HG03469 (cell line): Measurements from ENCODE around the gene SPINT1.

Experiments used
- ATAC-seq: cut with Tn5 transposase; IDR thresholded peaks from one replicate; pipeline ENCODE4 v1.9.1; 2021; ENCODE audit warnings: mild to moderate bottlenecking, moderate library complexity, moderate number of reproducible peaks; ENCODE audit not compliant: unreplicated experiment

SPINT1 gene

DNA sequence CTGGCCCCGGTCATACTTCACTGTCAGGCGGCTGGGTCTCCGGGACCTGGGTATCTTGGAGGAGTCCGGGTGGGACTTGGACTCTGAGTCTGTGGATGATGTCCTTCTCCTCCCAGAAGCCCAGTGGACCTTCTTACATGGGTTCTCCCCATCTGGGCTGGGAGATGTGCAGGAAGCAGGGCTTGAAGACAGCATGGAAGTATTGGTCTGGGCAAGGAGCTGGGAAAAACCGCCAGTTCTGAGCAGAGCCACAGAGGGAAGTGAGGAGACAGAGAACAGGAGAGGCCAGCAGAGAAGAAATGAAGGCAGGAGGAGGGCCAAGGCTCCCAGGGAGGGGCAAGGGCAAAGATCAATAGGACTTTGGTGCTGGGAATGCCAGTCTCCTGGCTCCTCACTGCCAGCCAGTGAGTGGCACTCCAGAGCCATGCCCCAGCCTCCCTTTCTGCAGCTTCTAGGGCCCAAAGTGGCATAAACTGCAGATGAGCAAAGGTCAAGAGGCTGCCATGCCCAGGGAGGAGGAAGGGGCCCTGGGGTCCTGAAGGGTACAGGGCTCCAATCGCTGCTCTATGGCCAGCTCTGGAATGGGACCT, 15.3 kb upstream of the SPINT1 start, which contains the start of gene PPP1R14D:
TSS of gene PPP1R14D (minus strand) at position 262 of the 590 bp plus-strand sequence. CDS start at position 195, 67 bp downstream.
- ATAC-seq, result no peak

DNA sequence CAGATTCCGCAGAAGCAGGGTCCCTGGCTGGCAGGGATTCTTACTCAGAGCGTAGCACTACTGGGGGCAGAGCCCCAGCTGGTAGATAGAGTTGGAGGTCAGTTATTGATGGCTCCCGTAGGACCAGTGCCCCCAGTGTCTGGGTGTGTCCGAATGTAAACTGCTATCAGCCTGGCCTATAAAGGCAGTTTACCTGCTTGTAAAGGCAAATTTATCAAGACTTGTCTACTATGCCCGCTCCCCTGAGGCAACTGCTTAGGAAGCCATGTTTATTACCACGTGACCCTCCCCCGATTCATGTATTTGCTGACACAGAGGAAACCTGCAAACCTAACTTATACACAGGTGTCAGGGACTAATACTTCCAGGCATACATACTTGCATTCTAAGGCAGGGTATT, 14.7 kb upstream of the SPINT1 start:
- ATAC-seq, result no peak

DNA sequence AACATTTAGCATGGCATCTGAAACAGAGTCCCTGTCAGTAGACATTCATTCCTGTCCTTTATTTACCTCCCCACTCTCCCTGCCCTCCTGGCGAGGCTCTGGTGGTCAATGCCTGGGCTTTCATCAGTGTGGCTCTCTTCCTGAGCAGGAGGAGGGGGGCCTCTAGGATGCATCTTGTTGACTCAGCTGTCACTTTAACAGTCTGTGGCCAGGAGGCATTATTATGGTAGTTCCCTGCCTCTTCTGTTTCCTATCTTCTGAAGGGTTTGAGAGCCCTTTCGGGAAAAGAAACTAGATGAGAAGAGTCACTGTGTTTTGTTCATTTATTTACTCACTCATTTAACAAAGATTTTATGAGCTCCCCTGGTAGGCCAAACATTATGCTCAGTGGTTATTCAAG, 13.0 kb upstream of the SPINT1 start:
- no peak for ATAC-seq

DNA sequence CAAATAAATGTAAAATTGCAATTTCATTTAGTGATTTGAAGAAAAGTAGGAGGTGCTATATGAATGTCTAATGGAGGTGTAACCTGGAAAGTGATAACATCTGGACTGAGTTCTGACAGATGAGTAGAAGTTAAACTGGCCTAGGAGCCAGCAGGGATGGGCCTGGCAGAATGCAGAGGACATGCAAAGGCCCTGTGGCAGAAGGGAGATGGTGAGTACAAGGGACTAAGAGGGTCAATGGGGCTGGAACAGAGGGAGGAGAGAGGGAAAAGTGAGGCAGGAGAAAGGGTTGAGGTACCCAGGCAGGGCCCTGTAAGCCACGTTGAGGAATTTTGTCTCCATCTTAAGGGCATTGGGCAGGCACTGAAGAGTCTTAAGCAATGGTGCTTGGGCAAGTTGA, 12.0 kb upstream of the SPINT1 start:
- ATAC-seq, result no peak

DNA sequence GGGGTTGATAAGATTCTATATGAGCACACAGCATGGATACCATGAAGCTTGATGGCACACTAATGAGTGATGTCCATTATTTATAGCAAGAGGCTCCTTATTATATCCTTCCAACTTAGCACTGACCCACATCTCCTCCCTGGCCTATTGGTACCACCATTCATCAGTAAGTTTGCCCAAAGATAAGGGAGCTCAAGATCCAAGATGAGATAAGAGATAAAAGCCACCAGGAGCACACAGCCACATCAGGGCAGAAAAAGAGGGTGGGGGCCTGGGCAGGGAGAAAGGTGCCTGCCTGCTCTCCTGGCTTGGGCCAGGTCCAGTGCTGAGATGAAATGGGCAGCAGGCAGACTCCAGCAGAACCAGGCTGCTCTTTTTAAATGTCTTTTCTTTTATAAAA, 10.9 kb upstream of the SPINT1 start:
- ATAC-seq, result no peak

DNA sequence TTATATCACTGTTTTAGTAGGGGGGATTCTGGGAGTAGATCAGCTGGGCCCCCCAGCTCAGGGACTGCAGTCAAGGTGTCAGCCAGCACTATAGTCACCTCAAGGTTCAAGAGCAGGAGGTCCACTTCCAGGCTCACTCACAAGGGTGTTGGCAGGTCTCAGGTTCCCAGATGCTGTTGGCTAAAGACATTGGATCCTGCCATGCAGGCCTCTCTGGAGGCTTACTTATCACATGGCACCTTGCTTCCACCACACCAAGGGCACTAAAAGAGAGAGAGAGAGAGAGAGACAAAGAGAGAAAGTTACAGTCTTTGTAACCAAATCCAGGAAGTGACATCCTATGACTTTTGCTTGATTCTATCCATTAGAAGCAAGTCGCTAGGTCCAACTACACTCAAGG, 7.8 kb upstream of the SPINT1 start:
- no peak for ATAC-seq

DNA sequence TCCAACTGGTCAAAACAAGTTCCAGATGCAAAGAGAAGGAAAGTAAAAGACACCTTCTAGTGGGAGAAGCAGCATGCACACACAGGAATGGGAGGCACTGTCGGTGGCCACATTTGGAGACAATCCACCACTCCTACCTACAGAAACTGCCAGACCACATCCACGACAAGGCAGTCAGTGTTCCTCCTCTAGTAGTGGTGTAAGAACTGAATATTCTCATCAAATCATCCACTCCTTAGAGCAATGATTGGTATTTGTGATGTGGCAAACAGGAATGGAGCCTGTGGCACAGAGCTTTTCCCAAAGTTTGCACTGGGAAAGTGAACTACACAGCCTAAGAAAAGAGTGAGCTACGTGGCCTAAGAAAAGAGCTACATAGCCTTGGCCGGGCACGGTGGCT, 5.1 kb upstream of the SPINT1 start:
- ATAC-seq, result no peak

DNA sequence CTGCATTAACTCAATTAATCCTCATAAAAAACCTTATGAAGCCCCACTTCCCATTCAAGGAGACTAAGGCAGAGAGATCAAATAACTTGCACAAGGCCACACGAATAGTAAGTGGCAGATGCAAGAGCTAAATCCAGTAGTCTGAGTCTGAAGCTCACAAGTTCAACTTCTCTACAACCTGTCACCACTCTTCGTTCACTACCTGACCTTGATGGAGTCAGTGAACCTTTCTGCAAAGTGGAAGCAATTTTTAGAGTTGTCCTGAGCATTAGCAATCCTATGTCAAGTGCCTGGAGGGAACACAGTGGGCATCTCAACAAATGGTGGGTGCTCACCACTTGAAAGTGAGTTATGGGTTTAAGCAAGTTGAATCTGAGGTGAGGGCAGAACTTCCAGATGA, 2.1 kb upstream of the SPINT1 start:
- no peak for ATAC-seq

DNA sequence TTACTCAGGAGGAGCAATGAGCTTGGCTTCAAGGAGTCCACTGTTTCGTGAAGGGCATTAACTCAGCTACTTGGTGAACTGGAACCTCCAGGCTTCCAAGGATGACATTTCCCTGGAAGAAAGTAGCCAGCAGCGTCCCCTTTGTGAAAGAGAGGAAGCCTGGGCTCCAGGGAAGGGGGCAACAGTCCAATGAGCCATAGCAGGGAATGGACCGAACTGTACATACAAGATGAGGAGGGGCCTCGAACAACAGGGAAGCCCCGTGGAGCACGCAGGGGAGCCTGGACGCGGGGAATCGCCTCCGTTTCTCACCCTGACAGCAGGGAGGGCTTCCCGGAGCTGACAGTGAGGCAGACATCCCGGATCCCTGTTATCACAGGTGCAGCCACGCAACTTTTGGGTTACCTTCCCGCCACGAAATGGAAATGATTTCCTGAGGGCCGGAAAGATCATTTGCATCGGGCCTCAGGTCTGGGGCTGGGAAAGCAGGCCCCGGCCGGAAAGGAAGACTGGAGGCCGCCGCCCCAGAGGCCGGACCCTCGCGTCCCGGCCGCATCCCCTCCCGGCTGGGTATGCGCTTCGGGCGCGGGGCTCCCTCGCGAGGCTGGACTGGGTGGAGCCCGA, 475 bp upstream of the SPINT1 start:
- ATAC-seq, result no peak

DNA sequence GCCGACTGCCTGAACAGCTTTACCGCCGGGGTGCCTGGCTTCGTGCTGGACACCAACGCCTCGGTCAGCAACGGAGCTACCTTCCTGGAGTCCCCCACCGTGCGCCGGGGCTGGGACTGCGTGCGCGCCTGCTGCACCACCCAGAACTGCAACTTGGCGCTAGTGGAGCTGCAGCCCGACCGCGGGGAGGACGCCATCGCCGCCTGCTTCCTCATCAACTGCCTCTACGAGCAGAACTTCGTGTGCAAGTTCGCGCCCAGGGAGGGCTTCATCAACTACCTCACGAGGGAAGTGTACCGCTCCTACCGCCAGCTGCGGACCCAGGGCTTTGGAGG, 815 bp downstream of the SPINT1 start:
- ATAC-seq, result no peak

DNA sequence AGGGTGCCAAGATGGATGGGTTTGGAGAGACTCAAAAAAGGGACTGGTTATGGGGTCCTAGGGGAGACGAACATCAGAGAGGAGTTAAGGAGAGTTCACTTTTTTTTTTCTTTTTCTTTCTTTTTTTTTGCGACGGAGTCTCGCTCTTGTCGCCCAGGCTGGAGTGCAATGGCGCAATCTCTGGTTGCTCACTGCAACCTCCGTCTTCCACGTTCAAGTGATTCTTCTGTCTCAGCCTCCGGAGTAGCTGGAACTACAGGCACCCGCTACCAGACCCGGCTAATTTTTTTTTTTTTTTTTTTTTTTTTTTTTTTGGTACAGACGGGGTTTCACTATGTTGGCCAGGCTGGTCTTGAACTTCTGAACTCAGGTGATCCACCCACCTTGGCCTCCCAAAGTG, 1.2 kb downstream of the SPINT1 start:
- no peak for ATAC-seq

DNA sequence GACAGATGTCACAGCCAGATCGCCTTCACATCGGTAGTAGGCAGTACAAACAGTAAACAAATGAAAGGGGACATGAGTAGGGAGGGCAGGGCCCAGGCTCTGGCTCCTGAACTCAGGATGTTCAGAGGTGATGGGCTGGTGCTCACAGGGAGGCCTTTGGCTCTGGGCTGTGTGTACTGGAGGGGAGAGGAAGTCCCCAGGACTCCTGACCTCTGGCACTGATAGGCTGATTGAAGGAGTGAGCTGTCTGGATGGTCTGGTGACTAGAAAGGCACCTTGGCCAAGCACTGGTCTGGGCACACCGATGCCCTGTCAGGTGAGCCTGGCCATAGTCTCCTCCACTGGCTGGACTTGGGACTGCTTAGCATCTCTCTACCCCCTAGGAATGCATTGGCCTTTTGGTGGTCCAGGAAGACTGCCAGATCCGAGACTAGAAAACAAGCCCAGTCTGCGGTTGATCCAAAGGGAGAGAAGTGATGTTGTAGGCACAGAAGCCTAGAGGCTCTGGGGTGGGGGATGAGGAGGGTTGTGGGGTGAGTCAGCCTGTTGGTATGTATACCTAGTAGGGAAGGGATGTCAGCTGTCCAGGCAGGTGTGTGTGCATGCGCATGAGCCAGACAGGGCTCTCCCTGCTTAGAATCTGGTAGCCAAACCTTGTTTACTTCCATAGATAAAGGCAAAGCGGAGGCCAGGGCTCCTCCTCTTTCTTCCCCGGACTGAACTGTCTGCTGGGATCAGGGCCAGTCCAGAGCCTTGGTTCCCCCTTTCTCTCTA, 1.9 kb downstream of the SPINT1 start:
- no peak for ATAC-seq

DNA sequence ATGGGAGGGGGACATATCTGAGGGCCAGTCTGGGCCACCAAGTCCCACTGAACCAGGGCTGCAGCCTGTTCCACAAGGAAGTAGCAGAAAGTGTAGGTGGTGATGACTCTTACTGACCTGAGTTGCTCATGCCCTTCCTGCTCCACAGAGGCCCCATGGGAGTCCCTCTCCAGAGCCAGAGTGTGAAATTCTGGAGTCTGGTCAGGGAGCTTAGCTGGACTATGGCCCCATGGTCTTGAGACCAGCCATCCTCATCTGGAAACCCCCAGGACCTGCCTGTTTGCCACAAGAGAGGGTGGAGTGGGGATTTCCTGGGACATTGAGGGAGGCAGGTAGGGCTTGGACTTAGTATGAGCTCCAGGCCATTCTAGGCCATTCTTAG, 3.0 kb downstream of the SPINT1 start:
- ATAC-seq, result no peak

DNA sequence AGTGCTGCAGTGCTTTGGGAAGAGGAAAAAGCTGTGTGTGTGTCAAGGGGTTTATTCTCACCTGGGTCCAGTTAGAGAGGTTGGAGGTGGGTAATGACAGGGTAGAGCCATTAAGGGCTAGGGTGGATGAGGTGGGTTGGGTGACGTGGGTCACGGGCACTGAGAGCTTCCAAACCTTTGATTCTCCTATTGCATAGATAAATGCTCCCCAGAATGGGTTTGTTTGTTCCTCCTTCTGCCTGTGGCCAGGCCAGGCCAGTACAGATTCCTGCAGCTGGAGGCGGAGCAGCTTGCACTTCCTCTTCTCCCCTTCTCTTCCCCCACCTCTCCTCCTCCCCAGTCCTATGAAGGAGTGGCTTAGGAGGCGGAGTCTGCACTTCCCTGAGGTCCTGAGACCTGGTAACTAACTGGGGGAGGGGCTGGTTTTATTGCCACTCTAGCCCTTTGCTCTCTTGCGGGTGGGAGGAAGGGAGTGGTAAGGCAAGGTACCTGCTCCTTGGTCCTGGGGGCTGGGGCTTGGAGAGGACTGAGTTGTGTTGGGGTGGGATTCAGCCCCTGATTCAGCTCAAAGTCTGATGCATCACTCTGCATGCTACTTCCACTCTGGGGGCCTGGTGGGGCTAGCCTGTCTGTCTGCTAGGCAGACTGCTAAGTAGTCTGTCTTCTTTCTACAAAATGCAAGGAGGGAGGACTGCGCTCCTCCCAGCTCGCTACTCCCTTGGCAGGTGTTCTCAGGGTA, 3.5 kb downstream of the SPINT1 start:
- ATAC-seq, result no peak

DNA sequence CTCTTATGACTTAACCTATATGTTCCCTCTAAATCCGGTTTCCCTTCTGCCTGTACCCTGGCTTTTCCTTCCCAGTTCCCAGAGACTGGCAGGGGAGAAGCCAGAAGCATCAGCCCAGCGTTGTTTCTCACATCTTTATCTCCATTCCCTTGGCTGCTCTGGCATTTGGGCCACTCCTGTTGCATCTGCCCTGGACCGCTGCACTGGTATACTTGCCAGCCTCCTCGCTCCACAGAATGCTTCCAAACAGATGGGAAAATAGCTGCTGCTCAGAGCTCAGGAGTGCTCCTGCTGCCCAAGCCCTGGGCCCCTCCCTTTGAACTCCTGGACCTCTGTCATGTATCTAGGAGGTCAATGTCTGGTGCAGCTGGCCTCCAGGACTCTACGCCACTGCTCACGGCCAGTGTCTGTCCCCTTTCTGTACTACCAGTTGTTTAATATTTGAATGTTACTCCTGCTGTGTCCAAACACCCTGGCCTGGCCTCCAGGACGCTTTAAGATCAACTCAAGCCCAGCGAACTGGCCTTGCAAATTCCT, 6.8 kb downstream of the SPINT1 start:
- no peak for ATAC-seq

DNA sequence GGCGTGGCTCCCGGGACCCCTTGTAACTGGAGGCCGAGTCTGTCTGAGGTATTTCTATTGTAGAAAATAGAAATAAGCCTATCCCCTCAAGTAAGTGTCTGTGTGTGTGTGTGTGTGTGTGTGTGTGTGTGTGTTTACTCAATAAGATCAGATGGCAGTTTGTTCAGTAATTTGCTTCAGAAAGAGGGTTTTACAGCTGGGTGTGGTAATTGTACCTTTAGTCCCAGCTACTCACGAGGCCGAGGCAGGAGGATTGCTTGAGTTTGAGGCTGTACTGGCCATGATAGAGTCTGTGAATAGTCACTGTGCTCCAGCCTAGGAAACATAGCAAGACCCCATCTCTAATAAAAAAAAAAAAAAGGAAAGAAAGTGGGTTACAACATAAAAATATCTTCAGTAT, 8.7 kb downstream of the SPINT1 start:
- no peak for ATAC-seq

DNA sequence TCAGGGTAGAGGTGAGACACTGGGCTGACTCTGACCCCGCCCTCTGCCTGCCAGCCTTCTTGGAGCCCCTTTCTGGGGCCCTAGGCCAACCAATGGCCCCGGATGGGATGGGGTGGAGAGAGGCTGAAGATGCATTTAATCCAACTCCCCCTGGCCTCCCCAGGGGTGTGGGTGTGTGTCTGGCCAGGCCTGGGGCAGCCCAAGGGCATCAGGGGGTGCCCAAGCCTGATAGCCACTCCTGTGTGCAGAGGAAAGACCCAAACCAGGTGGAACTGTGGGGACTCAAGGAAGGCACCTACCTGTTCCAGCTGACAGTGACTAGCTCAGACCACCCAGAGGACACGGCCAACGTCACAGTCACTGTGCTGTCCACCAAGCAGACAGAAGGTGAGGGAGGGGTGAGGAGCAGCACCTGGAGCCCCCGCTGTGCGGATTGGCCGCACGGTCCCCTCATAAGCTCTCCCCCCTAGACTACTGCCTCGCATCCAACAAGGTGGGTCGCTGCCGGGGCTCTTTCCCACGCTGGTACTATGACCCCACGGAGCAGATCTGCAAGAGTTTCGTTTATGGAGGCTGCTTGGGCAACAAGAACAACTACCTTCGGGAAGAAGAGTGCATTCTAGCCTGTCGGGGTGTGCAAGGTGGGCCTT, 9.5 kb downstream of the SPINT1 start:
- ATAC-seq, result no peak

DNA sequence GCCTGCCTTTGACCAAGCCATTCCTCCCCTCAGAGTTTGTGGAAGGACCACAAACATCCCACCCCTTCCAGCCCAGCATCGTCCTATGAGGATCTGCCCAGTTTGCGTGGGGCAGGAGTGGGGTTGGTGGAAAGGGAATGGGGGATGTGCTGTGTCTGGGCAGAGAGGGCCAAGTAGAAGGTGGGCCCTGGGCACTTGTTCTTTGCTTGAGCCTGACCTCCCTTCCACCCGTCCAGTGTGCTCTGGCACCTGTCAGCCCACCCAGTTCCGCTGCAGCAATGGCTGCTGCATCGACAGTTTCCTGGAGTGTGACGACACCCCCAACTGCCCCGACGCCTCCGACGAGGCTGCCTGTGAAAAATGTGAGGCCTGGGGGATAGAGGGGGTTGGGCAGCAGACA, 10.3 kb downstream of the SPINT1 start:
- no peak for ATAC-seq

DNA sequence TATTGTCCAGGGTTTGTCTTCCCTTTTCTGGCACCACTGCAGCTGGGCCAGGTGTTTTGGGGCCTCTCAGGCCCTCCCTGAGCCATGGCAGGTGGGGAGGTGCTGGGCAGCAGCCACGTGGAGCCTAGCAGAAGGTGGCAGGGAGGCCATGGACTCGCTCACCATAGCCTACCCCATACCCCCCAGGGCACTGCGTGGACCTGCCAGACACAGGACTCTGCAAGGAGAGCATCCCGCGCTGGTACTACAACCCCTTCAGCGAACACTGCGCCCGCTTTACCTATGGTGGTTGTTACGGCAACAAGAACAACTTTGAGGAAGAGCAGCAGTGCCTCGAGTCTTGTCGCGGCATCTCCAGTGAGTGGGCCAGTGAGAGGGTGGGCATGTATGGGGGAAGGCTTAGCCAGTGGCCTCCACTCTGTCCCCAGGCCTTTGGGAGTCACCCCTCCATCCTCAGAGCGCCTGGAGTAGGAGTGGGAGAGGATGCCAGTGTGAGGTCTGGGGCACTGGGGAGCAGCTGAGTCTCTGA, 11.9 kb downstream of the SPINT1 start:
- no peak for ATAC-seq

DNA sequence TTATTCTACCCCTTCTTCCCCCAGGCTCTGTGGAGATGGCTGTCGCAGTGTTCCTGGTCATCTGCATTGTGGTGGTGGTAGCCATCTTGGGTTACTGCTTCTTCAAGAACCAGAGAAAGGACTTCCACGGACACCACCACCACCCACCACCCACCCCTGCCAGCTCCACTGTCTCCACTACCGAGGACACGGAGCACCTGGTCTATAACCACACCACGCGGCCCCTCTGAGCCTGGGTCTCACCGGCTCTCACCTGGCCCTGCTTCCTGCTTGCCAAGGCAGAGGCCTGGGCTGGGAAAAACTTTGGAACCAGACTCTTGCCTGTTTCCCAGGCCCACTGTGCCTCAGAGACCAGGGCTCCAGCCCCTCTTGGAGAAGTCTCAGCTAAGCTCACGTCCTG, 12.9 kb downstream of the SPINT1 start:
- ATAC-seq, result no peak
